Measurements from ENCODE around the gene DMRTC2. TPM values are rescaled to one million over a fixed set of nuclear protein-coding genes. Genes with fewer than 3 reads are reported as not detected.

The DMRTC2 gene
- total and polyA plus RNA-seq, 3 donors from 2014 or later, result 23.1 to 71.0 (median 55.3) TPM

- H3K4me1 ChIP-seq, result no peaks in the 10 kb centered on the region
- no peak for TF ChIP-seq POLR2A (IDR thresholded peaks at IDR 0.05)
- TF ChIP-seq, protein P1, sequence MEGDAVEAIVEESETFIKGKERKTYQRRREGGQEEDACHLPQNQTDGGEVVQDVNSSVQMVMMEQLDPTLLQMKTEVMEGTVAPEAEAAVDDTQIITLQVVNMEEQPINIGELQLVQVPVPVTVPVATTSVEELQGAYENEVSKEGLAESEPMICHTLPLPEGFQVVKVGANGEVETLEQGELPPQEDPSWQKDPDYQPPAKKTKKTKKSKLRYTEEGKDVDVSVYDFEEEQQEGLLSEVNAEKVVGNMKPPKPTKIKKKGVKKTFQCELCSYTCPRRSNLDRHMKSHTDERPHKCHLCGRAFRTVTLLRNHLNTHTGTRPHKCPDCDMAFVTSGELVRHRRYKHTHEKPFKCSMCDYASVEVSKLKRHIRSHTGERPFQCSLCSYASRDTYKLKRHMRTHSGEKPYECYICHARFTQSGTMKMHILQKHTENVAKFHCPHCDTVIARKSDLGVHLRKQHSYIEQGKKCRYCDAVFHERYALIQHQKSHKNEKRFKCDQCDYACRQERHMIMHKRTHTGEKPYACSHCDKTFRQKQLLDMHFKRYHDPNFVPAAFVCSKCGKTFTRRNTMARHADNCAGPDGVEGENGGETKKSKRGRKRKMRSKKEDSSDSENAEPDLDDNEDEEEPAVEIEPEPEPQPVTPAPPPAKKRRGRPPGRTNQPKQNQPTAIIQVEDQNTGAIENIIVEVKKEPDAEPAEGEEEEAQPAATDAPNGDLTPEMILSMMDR (IDR thresholded peaks at IDR 0.05), result no peak
- no peaks in the 10 kb centered on the region for H3K9me3 ChIP-seq
- no peaks in the 10 kb centered on the region for H3K36me3 ChIP-seq (ENCODE audit: low read depth, missing control alignments)
- H3K27me3 ChIP-seq, result no peaks in the 10 kb centered on the region
- intact Hi-C loops (cut with DNase I; ENCODE audit: low total_unique reads), result no loop called here
- no peak overlapping the region for H3K4me3 ChIP-seq
- H3K27ac ChIP-seq, result no peak overlapping the region
- WGBS, 2 donors, result 41 to 46% methylated on average over 13 of the region's 13 CpGs
- DNase-seq, result no peak
These were observed 6.7 kb upstream of the DMRTC2 start for GRCh38 chr19:41837981-41838708.

- intact Hi-C loops (cut with DNase I; ENCODE audit: low total_unique reads), result no loop called here
- Histone ChIP-seq H3K9me3 (no peaks in the 10 kb centered on the region), H3K36me3 (ENCODE audit: low read depth, missing control alignments) (no peaks in the 10 kb centered on the region), H3K4me3 (no peak overlapping the region), H3K4me1 (no peaks in the 10 kb centered on the region), H3K27ac (no peak overlapping the region), H3K27me3 (no peaks in the 10 kb centered on the region)
- WGBS, 2 donors, result 73 to 83% methylated on average over 2 of the region's 2 CpGs
- no peak for TF ChIP-seq POLR2A (IDR thresholded peaks at IDR 0.05)
- TF ChIP-seq, protein P1 (IDR thresholded peaks at IDR 0.05), result no peak
- no peak for DNase-seq
These were observed 5.6 kb upstream of the DMRTC2 start for GRCh38 chr19:41839211-41839610.

- 15 to 25% methylated on average over 7 of the region's 7 CpGs for WGBS, 2 donors
- Histone ChIP-seq H3K27me3 (no peaks in the 10 kb centered on the region), H3K9me3 (no peaks in the 10 kb centered on the region), H3K27ac (no peak overlapping the region), H3K4me3 (no peak overlapping the region), H3K36me3 (ENCODE audit: low read depth, missing control alignments) (no peaks in the 10 kb centered on the region), H3K4me1 (no peaks in the 10 kb centered on the region)
- TF ChIP-seq, protein P1 (IDR thresholded peaks at IDR 0.05), result no peak
- TF ChIP-seq POLR2A (IDR thresholded peaks at IDR 0.05), result no peak
- DNase-seq, result no peak
- intact Hi-C loops (cut with DNase I; ENCODE audit: low total_unique reads), result no loop called here
These were observed 1.5 kb upstream of the DMRTC2 start for GRCh38 chr19:41843371-41843770.

- H3K4me1 ChIP-seq, result no peaks in the 10 kb centered on the region
- no peak for TF ChIP-seq POLR2A (IDR thresholded peaks at IDR 0.05)
- TF ChIP-seq, protein P1 (IDR thresholded peaks at IDR 0.05), result no peak
- intact Hi-C loops (cut with DNase I; ENCODE audit: low total_unique reads), result no loop called here
- no peaks in the 10 kb centered on the region for H3K9me3 ChIP-seq
- WGBS, 2 donors, result 68 to 71% methylated on average over 26 to 30 of the region's 30 CpGs
- peak; percentile 92 for DNase-seq
- H3K4me3 ChIP-seq, result peak within 1 kb of the TSS; percentile 46 to 49
- H3K36me3 ChIP-seq (ENCODE audit: low read depth, missing control alignments), result no peaks in the 10 kb centered on the region
- no peaks in the 10 kb centered on the region for H3K27me3 ChIP-seq
- peak within 1 kb of the TSS; percentile 31 to 83 for H3K27ac ChIP-seq
These were observed 241 bp upstream of the DMRTC2 start, which contains the start of gene LYPD4 for GRCh38 chr19:41844601-41845000. LYPD4 (minus strand) TSS chr19:41844683; CDS start chr19:41839285, 5,398 bp downstream.
